Measurements from ENCODE around the gene CEACAM1. TPM values are rescaled to one million over a fixed set of nuclear protein-coding genes. Genes with fewer than 3 reads are reported as not detected.
A peak's percentile ranks its signal among the peaks of the same experiment; 100 is the strongest.

The CEACAM1 gene
- total RNA-seq, 1 donor = not detected

- no peak for DNase-seq (ENCODE audit: low read depth)
- no peak overlapping the region for H3K4me3 ChIP-seq (ENCODE audit: low read depth, low read length)
- no peak for TF ChIP-seq CTCF (IDR thresholded peaks at IDR 0.05; ENCODE audit: insufficient read depth, low read length)
These were observed 20.3 kb upstream of the CEACAM1 start for GRCh38 chr19:42548552-42548951.

GRCh38 chr19:42547929-42548328 lies 19.6 kb upstream of the CEACAM1 start:
- no peak for TF ChIP-seq CTCF (IDR thresholded peaks at IDR 0.05; ENCODE audit: insufficient read depth, low read length)
- DNase-seq (ENCODE audit: low read depth) = no peak
- H3K4me3 ChIP-seq (ENCODE audit: low read depth, low read length) = no peak overlapping the region

GRCh38 chr19:42546831-42547500 lies 18.7 kb upstream of the CEACAM1 start:
- no peak overlapping the region for H3K4me3 ChIP-seq (ENCODE audit: low read depth, low read length)
- no peak for TF ChIP-seq CTCF (IDR thresholded peaks at IDR 0.05; ENCODE audit: insufficient read depth, low read length)

GRCh38 chr19:42544146-42544545 lies 15.9 kb upstream of the CEACAM1 start:
- no peak for TF ChIP-seq CTCF (IDR thresholded peaks at IDR 0.05; ENCODE audit: insufficient read depth, low read length)
- H3K4me3 ChIP-seq (ENCODE audit: low read depth, low read length) = no peak overlapping the region
- no peak for DNase-seq (ENCODE audit: low read depth)

More at GRCh38 chr19:42546831-42547500, 18.7 kb upstream of the CEACAM1 start:
- DNase-seq (ENCODE audit: low read depth) = no peak

GRCh38 chr19:42542791-42543190 lies 14.5 kb upstream of the CEACAM1 start:
- TF ChIP-seq CTCF (IDR thresholded peaks at IDR 0.05; ENCODE audit: insufficient read depth, low read length) = no peak
- DNase-seq (ENCODE audit: low read depth) = no peak
- no peak overlapping the region for H3K4me3 ChIP-seq (ENCODE audit: low read depth, low read length)

GRCh38 chr19:42540071-42540553 lies 11.8 kb upstream of the CEACAM1 start:
- TF ChIP-seq CTCF (IDR thresholded peaks at IDR 0.05; ENCODE audit: insufficient read depth, low read length) = no peak
- no peak overlapping the region for H3K4me3 ChIP-seq (ENCODE audit: low read depth, low read length)
- peak; percentile 22 for DNase-seq (ENCODE audit: low read depth)

All from fibroblast of the aortic adventitia (primary cell).